Hepatic stellate cell (primary cell): ENCODE data around the gene CPPED1.
"Not testable (repeated sequence)": the region's sequence is repeated elsewhere in the genome, so short reads cannot be mapped to it uniquely, and the experiment has no call there.

Source experiments
- DNase-seq: peaks from one replicate; pipeline ENCODE4 v3.0.0; 2011; ENCODE audit warnings: low spot score

The CPPED1 gene

GRCh38 chr16:12802048-12802447, 1.6 kb downstream of the CPPED1 start:
- DNase-seq: no peak

GRCh38 chr16:12801511-12802042, 2.1 kb downstream of the CPPED1 start:
- no peak for DNase-seq

GRCh38 chr16:12800817-12801216, 2.9 kb downstream of the CPPED1 start:
- no peak for DNase-seq

- DNase-seq: not testable (repeated sequence)
Measured at GRCh38 chr16:12799996-12800395, 3.7 kb downstream of the CPPED1 start.

- DNase-seq: no peak
Measured at GRCh38 chr16:12798846-12799245, 4.8 kb downstream of the CPPED1 start.

GRCh38 chr16:12798171-12798570, 5.5 kb downstream of the CPPED1 start:
- DNase-seq: no peak

- no peak for DNase-seq
Measured at GRCh38 chr16:12796498-12796897, 7.2 kb downstream of the CPPED1 start.

GRCh38 chr16:12794486-12795387, 8.9 kb downstream of the CPPED1 start:
- no peak for DNase-seq

GRCh38 chr16:12793865-12794240, 9.8 kb downstream of the CPPED1 start:
- DNase-seq: no peak

- no peak for DNase-seq
Measured at GRCh38 chr16:12793120-12793864, 10.4 kb downstream of the CPPED1 start.

GRCh38 chr16:12792528-12792927, 11.2 kb downstream of the CPPED1 start:
- not testable (repeated sequence) for DNase-seq

- DNase-seq: no peak
Measured at GRCh38 chr16:12791340-12791739, 12.3 kb downstream of the CPPED1 start.

GRCh38 chr16:12788758-12789157, 14.9 kb downstream of the CPPED1 start:
- DNase-seq: no peak

- no peak for DNase-seq
Measured at GRCh38 chr16:12786081-12786480, 17.6 kb downstream of the CPPED1 start.

GRCh38 chr16:12784076-12784475, 19.6 kb downstream of the CPPED1 start:
- DNase-seq: no peak

GRCh38 chr16:12781777-12782176, 21.9 kb downstream of the CPPED1 start:
- DNase-seq: no peak

GRCh38 chr16:12780467-12780866, 23.2 kb downstream of the CPPED1 start:
- DNase-seq: no peak

- DNase-seq: no peak
Measured at GRCh38 chr16:12778726-12779125, 25.0 kb downstream of the CPPED1 start.

GRCh38 chr16:12775656-12776236, 27.9 kb downstream of the CPPED1 start:
- no peak for DNase-seq

- DNase-seq: no peak
Measured at GRCh38 chr16:12773221-12773620, 30.5 kb downstream of the CPPED1 start.

GRCh38 chr16:12771341-12771798, 32.3 kb downstream of the CPPED1 start:
- DNase-seq: no peak

GRCh38 chr16:12769525-12769924, 34.2 kb downstream of the CPPED1 start:
- DNase-seq: no peak

- DNase-seq: no peak
Measured at GRCh38 chr16:12767897-12768296, 35.8 kb downstream of the CPPED1 start.
